HG02623 (cell line): ENCODE data around the gene LHX2.

Experiments used
- ATAC-seq: cut with Tn5 transposase; IDR thresholded peaks from one replicate; pipeline ENCODE4 v1.9.1; 2021; ENCODE audit warnings: moderate library complexity; ENCODE audit not compliant: unreplicated experiment

Gene LHX2

DNA sequence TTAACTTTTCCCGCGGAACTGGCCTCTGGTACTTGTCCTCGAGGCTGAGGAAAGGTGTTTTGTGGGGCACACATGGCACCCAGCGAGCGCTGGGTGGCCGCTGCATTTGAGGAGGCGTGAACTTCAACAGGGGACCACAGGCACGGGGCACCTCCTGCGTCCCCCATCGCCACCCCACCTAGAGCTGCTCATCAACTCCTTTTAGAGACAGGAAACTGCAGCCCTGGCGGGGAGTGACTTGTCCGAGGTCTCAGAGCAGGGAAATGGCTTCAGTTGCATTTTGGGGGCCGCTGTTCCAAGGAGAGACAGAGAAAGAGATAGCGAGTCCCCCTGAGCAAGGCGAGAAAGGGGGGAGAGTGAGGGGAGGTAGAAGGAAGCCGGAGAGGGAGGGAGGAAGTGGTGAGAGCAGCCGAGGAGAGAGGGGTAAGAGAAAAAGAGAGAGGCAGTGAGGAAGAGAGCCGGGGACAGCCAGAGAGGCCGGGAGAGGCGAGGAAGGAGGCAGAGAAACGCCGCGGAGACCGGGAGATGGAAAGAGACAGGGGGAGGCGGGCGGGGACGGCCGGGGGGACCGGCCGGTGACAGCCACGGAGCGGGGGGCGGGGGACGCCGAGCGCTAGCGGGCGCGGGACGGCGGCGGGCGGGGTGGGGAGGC lies 12.5 kb upstream of the LHX2 start:
- ATAC-seq, result no peak

DNA sequence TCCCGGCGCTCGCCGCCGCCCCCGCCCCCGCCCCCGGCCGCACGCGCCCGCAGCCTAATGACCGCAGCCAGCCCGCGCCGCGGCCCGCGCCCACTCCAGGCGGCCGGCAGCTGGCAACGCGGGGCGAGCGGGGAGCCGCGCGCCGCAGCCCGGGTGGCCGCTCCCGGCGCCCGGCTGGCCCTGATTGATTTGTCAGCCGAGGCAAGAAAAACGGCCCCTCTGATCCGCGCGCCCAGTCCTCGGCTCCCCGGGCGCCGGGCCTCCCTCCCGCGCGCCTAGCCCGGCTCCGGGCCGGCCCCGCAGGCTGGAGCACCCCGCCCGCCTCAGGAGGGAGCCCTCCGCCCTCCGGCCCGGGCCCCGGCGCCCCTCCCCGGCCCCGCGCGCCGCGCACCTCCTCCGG lies 11.9 kb upstream of the LHX2 start:
- no peak for ATAC-seq

DNA sequence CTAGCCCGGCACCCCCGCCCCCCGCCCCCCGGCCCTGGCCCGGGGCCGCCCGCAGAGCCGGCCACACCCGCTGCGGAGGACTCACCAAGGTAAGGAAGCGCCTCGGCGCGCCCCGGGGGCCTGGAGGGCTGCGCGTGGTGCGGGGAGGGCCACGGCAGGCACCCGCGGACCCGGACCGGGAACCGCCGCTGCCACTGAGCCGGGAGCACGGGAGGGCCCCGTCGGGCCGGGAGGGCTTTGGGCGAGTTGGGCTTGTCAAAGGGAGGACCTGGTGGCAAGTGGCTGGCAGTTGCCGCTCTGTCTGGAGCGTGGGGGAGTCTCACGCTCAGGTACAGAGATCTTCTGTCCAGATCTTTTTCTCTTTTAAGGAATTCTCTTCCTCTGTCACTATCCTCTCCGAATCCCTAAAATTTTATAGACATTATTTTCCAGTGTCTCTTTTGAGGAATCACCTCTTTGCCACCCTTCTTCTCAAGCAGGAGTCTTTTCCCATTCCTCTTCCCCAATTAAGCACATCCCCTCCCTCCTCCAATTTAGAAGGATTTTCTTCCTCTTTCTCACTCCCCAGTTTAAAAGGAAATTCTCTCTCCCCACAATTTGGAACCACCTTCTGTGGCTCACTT lies 11.3 kb upstream of the LHX2 start:
- no peak for ATAC-seq

- no peak for ATAC-seq
These were observed 10.6 kb upstream of the LHX2 start for GRCh38 chr9:124000784-124001457.

DNA sequence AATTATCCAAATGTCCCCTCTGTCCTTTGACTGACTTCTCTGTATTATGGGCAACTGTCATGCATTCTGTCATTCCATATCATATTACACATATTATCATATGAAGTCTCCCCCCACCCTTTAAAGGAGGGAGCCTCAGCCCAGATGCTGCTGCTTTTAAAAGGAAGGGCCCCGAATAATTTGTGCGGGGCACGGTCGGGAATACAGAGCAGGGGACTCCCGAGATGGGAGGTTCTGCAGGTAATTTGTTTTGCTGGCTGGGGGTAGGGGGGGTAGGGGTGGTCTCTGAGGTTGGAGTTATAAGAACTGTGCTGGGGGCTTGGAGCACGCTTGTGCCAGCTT lies 10.1 kb upstream of the LHX2 start:
- no peak for ATAC-seq

- ATAC-seq, result no peak
These were observed 9.6 kb upstream of the LHX2 start for GRCh38 chr9:124001866-124002525.

- no peak for ATAC-seq
These were observed 7.8 kb upstream of the LHX2 start for GRCh38 chr9:124003636-124004349.

- ATAC-seq, result no peak
These were observed 7.0 kb upstream of the LHX2 start for GRCh38 chr9:124004593-124004992.

DNA sequence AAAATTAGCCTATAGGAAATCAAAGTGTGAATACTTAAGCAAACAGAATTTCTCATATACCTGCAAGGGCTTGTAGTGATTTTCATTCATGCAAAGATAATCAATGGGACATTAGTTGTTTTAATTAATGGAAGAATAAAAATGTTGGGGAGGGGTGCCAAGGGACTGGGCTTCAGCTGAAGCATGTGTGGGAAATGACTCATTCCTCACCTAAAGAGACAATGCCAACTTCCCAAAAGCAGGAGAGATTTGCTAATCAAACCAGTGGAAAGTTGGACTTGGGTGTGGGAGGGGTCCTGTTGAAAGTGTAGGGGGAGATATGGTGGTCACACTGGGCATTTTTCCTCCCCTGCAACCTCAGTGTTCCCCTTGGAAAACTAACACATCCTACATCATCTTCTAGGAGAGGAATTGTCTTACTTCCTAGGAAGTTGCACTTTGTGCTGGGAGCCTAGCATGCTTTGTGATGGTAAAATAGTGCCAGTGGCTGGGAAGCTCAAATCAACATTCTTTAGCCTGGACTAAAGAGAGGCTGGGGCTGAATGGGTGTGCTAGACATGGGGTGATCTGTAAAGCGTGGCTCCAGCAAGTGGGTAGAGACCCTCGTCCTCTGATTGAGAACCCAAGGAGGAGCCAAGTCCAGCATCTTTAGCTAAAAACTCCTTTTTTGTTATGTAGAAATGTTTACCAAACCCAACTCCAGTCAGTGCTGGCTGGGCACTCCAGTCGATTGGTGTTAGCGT lies 6.4 kb upstream of the LHX2 start:
- no peak for ATAC-seq

DNA sequence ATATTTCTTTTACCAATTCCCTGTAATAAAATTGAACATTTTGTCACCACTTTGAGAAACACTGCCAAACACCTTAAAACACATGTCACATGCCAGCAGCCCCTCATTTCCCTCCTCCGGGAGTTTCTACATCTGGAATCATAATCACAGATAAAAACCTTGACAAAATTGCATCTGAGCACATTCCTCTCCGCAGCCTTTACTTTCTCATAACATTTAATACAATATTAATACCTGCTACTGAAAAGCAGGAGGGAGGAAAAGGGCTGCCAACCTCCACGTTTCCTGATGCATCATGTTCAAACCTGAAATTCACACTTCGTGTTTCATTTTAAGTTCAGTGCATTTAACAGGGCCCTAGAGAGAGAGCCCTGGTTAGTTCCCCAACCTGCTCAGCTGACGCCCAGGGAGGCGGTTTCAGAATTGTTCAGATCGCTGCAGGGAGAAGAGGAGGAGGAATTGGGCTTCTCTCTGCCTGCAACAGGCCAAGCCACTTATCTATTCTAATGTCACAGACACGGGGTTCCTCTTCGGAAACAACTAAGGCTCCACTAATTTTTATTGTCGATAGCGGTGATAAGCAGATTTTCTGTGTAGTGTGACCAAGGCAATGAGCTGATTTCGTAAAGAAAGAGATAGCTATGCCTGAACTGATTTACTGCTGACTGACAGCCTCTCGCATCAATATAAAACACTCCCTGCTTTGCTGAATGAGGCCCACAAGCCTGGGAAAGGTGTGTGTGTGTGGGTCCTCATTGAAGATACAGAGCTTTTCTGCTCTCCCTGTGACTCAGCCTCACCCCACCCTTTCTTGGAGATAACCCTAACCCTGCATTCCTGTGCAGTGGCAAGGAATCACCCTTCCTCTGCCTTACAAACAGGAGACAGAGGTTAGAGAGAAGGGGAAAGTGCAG lies 4.9 kb upstream of the LHX2 start:
- no peak for ATAC-seq

- no peak for ATAC-seq
These were observed 3.8 kb upstream of the LHX2 start for GRCh38 chr9:124007565-124008302.

GRCh38 chr9:124008303-124008693 lies 3.3 kb upstream of the LHX2 start:
- ATAC-seq, result no peak

- no peak for ATAC-seq
These were observed 2.7 kb upstream of the LHX2 start for GRCh38 chr9:124008694-124009530.

DNA sequence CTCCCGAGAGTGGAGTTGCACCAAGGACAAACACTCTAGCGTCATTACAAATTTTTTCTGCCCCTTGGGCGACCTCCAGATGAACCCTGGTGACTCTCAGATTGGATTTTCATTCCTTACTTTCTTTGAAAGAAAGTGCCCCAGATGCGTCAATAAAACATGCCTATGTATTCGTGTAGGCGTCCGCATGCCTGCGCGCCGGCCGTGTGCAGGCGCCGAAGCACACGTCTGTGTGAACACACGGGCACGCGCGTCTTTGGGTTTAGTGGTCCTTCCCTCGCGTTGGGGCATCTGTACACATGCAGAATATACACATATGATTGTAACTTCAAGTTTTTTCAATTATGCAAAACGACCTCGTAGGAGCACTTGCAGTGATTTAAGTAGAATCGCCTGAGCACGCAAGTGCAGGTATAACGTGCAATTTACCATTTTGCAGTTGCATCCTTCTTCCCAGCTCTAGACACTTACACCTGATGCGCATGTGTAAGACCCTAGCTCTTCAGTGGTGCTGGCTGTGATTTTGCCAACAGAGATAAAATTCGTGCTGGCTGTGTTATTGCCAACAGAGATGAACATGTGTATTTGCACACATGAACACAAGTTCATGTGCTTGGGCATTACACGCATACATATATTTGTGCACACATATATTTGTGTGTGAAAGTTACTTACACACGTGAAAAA lies 1.9 kb upstream of the LHX2 start:
- no peak for ATAC-seq

- ATAC-seq, result no peak
These were observed 1.3 kb upstream of the LHX2 start for GRCh38 chr9:124010303-124010664.

DNA sequence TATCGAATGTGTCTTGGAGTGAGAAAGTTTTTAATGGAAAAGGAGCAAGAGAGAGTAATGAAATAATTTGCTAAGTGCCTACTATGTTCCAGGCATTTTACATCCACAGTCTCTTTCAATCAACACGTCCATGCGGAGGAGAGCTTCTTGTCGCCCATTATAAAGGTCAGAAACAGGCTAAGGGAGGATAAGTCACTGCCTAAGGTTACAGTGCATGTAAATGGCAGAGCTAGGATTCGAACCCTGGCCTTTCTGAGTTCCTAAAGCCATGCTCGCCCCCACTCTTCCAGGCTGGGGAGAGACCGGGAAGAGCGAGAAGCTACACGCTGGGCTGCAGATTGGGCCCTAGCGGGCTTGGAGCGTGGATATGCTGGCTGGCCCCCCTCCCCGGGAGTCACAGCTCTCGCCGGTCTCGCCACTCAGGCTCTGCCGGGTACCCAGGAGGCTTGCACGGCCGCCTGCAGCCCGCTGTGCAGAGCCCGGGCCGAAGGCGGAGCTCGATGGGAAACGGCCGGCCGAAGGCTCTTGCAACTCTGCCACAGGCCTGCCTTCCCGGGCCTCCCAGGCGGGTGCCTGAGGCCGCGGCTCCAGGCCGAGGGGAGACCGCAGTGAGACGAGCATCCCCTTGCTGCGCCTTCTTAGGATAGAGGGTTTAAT lies 775 bp upstream of the LHX2 start:
- no peak for ATAC-seq
